Body of pancreas (tissue), 4 donors: Measurements from ENCODE around the gene SOCS6. TPM values are rescaled to one million over a fixed set of nuclear protein-coding genes. Genes with fewer than 3 reads are reported as not detected.

Experiments
- ATAC-seq: fragments of 150-250 bp; one replicate; pipeline ENCODE4 v1.9.1; 2016
- DNase-seq, 4 donors: peaks; one replicate each; pipeline ENCODE4 v3.0.0-alpha.2; 2019
- H3K27ac ChIP-seq, 4 donors: fragments of 200-600 bp; sonication (generic); 1 replicate in 3 of 4; 2 replicates in 1 of 4; pipeline versions ENCODE4 v1.5.1 to v1.6.1; 2016 to 2019; ENCODE audit warnings: mild to moderate bottlenecking in 1 of 4, mixed read lengths in 1 of 4, moderate library complexity in 1 of 4
- H3K27me3 ChIP-seq, 2 donors: fragments of 200-600 bp; sonication (generic); one replicate each; pipeline ENCODE4 v1.6.0; 2016; ENCODE audit warnings: mild to moderate bottlenecking in 1 of 2
- H3K36me3 ChIP-seq, 2 donors: fragments of 200-600 bp; sonication (generic); replicated peaks in 1 of 2; 2 replicates each; pipeline ENCODE4 v1.5.1; 2016; ENCODE audit warnings: low read depth in 2 of 2; ENCODE audit not compliant: insufficient read depth in 1 of 2
- H3K4me1 ChIP-seq: fragments of 200-600 bp; sonication (generic); one replicate; pipeline ENCODE4 v1.6.0; 2016
- H3K4me3 ChIP-seq, 2 donors: fragments of 200-600 bp; sonication (generic); 1 replicate in 1 of 2; 2 replicates in 1 of 2; pipeline ENCODE4 v1.5.1; 2016 to 2019
- H3K9me3 ChIP-seq, 3 donors: fragments of 200-600 bp; sonication (generic); 1 replicate in 2 of 3; 2 replicates in 1 of 3; pipeline ENCODE4 v1.5.1; 2016
- POLR2A ChIP-seq, 3 donors: fragments of 450-650 bp; IDR thresholded peaks; one replicate each; pipeline ENCODE4 v1.6.1; 2016; ENCODE audit warnings: antibody characterized with exemption in 3 of 3, mild to moderate bottlenecking in 2 of 3
- WGBS, 2 donors: methylation state at CpG; one replicate each; pipeline ENCODE4 v1.1.5; 2017; 5-methylcytosine and 5-hydroxymethylcytosine counted together
- intact Hi-C: fragments of 100-400 bp; cut with DNase I; formaldehyde crosslinking; loops from one replicate; pipeline ENCODE4 v1.15.1; 2023
- total RNA-seq, 2 donors: library from RNA; depleted of rRNA; stranded (reverse); fragments of >200 nt; gene quantifications; one replicate each; pipeline ENCODE4 v1.1.0, GENCODE V29; 2016
- TF ChIP-seq, protein P1 (sequence below), 7 experiments: fragments of 450-650 bp in 4 of 7; fragments of 200-600 bp in 3 of 7; sonication (generic) in 3 of 7; IDR thresholded peaks; one replicate each; pipeline ENCODE4 v1.5.1; 2016 to 2019; ENCODE audit warnings: antibody characterized with exemption in 7 of 7

The SOCS6 gene
- total RNA-seq, 2 donors from 2014 or later, result 7.3 to 17.9 TPM

DNA sequence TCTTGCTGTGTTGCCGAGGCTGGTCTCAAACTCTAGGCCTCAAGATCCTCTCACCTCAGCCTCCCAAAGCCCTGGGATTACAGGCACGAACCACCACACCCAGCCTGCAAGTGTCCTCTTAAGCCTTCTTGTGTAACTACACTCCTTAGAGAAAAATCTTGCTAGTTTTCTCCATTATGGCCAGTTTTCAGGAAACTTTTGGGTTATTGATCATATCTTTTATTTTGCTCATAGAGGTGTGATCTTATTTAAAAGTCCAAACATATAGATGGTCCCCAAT is 2.4 kb downstream of the SOCS6 start:
- TF ChIP-seq, protein P1, sequence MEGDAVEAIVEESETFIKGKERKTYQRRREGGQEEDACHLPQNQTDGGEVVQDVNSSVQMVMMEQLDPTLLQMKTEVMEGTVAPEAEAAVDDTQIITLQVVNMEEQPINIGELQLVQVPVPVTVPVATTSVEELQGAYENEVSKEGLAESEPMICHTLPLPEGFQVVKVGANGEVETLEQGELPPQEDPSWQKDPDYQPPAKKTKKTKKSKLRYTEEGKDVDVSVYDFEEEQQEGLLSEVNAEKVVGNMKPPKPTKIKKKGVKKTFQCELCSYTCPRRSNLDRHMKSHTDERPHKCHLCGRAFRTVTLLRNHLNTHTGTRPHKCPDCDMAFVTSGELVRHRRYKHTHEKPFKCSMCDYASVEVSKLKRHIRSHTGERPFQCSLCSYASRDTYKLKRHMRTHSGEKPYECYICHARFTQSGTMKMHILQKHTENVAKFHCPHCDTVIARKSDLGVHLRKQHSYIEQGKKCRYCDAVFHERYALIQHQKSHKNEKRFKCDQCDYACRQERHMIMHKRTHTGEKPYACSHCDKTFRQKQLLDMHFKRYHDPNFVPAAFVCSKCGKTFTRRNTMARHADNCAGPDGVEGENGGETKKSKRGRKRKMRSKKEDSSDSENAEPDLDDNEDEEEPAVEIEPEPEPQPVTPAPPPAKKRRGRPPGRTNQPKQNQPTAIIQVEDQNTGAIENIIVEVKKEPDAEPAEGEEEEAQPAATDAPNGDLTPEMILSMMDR (IDR thresholded peaks at IDR 0.05), result no peak
- no peak for TF ChIP-seq POLR2A (IDR thresholded peaks at IDR 0.05)
- intact Hi-C loops, result no loop called here
- Histone ChIP-seq H3K36me3 (no peaks in the 10 kb centered on the region), H3K4me1 (peaks cover 45% of the 10 kb centered on the region), H3K9me3 (no peaks in the 10 kb centered on the region), H3K27me3 (no peaks in the 10 kb centered on the region), H3K4me3 (no peak overlapping the region), H3K27ac (no peak overlapping the region)
- WGBS, 2 donors, result 76 to 85% methylated on average over 2 of the region's 2 CpGs
- ATAC-seq (no peak), DNase-seq (no peak)

DNA sequence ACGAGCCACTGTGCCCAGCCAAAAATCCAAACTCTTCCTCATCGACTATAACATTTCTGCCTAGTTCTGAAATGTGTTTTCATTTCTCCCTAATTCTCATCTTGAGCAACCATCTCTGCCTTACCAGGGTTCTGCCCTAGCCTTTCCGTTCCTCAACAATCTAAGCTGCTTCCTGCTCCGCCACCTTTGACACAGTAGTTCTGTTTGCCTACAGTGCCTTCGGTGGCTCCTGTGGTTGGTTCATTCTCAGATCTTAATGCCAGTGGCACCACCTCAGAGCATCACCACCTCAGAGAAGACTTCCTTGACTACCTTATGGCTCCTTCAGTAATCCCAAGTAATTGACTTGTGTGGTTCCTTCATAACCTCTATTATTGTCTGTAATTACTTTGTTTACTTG is 3.8 kb downstream of the SOCS6 start:
- TF ChIP-seq, protein P1 (IDR thresholded peaks at IDR 0.05), result no peak
- no peak for TF ChIP-seq POLR2A (IDR thresholded peaks at IDR 0.05)
- 79 to 85% methylated on average over 5 of the region's 5 CpGs for WGBS, 2 donors
- Histone ChIP-seq H3K27ac (no peak overlapping the region), H3K27me3 (no peaks in the 10 kb centered on the region), H3K4me1 (peaks cover 49% of the 10 kb centered on the region), H3K9me3 (no peaks in the 10 kb centered on the region), H3K36me3 (no peaks in the 10 kb centered on the region), H3K4me3 (no peak overlapping the region)
- ATAC-seq (no peak), DNase-seq (no peak)
- intact Hi-C loops, result no loop called here

DNA sequence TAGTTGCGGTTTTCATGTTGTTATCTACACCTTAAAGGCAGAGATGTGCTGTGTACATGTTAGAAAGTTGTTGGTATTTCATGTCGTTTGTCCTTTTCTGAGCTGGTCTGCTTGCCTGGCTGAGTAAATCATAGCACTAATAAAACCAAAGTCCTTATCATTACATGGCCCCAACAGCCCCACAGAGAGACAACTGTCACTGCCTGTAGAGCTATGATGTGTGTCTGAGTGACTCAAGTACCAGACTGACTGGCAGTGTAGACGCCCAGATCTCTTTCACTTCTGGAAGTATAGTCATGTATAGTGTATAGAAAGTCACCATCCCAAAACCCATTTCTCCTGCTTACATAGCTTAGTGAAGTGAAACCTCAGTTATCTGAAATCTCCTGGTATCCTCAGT is 4.3 kb downstream of the SOCS6 start:
- TF ChIP-seq, protein P1 (IDR thresholded peaks at IDR 0.05), result no peak
- TF ChIP-seq POLR2A (IDR thresholded peaks at IDR 0.05), result no peak
- Histone ChIP-seq H3K27ac (no peak overlapping the region), H3K36me3 (no peaks in the 10 kb centered on the region), H3K4me3 (no peak overlapping the region), H3K4me1 (peaks cover 49% of the 10 kb centered on the region), H3K27me3 (no peaks in the 10 kb centered on the region), H3K9me3 (no peaks in the 10 kb centered on the region)
- DNase-seq, result no peak
- no peak for ATAC-seq
- 56 to 61% methylated on average over 3 of the region's 3 CpGs for WGBS, 2 donors
- intact Hi-C loops, result no loop called here

DNA sequence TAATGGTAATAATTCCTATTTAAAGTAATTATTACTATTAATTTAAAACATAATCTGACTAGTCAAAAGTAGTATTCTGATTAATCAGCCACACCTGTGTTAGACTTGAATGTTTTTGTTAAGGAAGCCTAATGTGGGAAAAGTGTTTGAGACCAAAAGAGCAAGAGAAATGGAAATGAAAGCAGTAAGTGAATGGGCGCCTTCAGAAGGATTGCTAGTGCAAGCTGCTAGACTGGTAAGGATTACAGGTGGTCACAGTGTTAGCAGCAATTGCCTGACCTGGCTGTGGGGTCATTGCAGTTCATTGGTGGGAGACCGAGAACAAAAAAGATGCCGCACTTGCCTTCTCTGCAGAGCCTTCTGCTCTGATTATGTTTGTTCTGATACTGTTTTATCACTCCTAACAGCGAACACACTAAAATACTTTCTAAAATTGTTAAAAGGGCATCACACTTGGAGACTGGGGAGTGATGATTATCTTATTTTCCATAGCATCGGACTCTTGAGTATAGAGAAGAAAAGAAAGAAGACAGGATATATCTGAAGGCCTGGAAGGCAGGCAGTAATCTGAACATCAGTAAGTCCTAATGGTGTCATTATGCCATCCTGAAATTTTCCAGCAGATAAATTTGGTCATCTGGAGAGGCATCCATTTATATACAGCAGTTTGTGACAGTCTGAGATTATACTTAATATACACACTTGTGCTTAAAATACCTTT is 5.8 kb downstream of the SOCS6 start:
- TF ChIP-seq, protein P1 (IDR thresholded peaks at IDR 0.05), result no peak
- TF ChIP-seq POLR2A (IDR thresholded peaks at IDR 0.05), result no peak
- Histone ChIP-seq H3K4me3 (no peak overlapping the region), H3K9me3 (no peaks in the 10 kb centered on the region), H3K4me1 (peaks cover 49% of the 10 kb centered on the region), H3K27me3 (no peaks in the 10 kb centered on the region), H3K27ac (peak overlapping the region in 3 of 4 donors; percentile 9 to 69 (median 58)), H3K36me3 (no peaks in the 10 kb centered on the region)
- WGBS, 2 donors, result 83 to 87% methylated on average over 5 of the region's 5 CpGs
- no peak for ATAC-seq
- intact Hi-C loops, result no loop called here
- no peak for DNase-seq
